ENCODE results near the gene ACBD6. TPM values are rescaled to one million over a fixed set of nuclear protein-coding genes. Genes with fewer than 3 reads are reported as not detected.

Gene ACBD6
- total RNA-seq, 1 donor from 2014 or later, result 34.4 TPM

- Histone ChIP-seq H3K4me1 (no peaks in the 10 kb centered on the region), H3K36me3 (no peaks in the 10 kb centered on the region), H3K27ac (no peak overlapping the region), H3K9me3 (no peaks in the 10 kb centered on the region), H3K4me3 (no peak overlapping the region), H3K27me3 (no peaks in the 10 kb centered on the region)
- DNase-seq (ENCODE audit: extremely low spot score in 2 of 2), result no peak
- intact Hi-C loops (cut with DNase I), result no loop called here
- TF ChIP-seq POLR2AphosphoS5 (IDR thresholded peaks at IDR 0.05; ENCODE audit: insufficient read depth in 1 of 2, low read depth in 1 of 2) (no peak), CTCF (IDR thresholded peaks at IDR 0.05) (no peak), POLR2A (IDR thresholded peaks at IDR 0.05) (no peak)
Measured at GRCh38 chr1:180243517-180244221, 258.7 kb downstream of the ACBD6 start.

- intact Hi-C loops (cut with DNase I), result no loop called here
Measured at GRCh38 chr1:180241716-180242544, 260.4 kb downstream of the ACBD6 start.

GRCh38 chr1:180239145-180240096, 263.0 kb downstream of the ACBD6 start:
- intact Hi-C loops (cut with DNase I), result no loop called here
- H3K4me1 ChIP-seq, result peaks cover 16% of the 10 kb centered on the region
- H3K27me3 ChIP-seq, result peaks cover 19% of the 10 kb centered on the region
- no peak for DNase-seq (ENCODE audit: extremely low spot score in 2 of 2)
- H3K4me3 ChIP-seq, result no peak overlapping the region
- H3K36me3 ChIP-seq, result no peaks in the 10 kb centered on the region
- no peak overlapping the region for H3K27ac ChIP-seq
- H3K9me3 ChIP-seq, result no peaks in the 10 kb centered on the region
- TF ChIP-seq POLR2A (IDR thresholded peaks at IDR 0.05), result no peak
- no peak for TF ChIP-seq CTCF (IDR thresholded peaks at IDR 0.05)
- TF ChIP-seq POLR2AphosphoS5 (IDR thresholded peaks at IDR 0.05; ENCODE audit: insufficient read depth in 1 of 2, low read depth in 1 of 2), result no peak

More at GRCh38 chr1:180241716-180242544, 260.4 kb downstream of the ACBD6 start:
- Histone ChIP-seq H3K27me3 (peaks cover 3% of the 10 kb centered on the region), H3K9me3 (no peaks in the 10 kb centered on the region), H3K27ac (no peak overlapping the region), H3K36me3 (no peaks in the 10 kb centered on the region), H3K4me3 (no peak overlapping the region), H3K4me1 (no peaks in the 10 kb centered on the region)
- DNase-seq (ENCODE audit: extremely low spot score in 2 of 2), result no peak
- no peak for TF ChIP-seq POLR2AphosphoS5 (IDR thresholded peaks at IDR 0.05; ENCODE audit: insufficient read depth in 1 of 2, low read depth in 1 of 2)
- no peak for TF ChIP-seq POLR2A (IDR thresholded peaks at IDR 0.05)
- no peak for TF ChIP-seq CTCF (IDR thresholded peaks at IDR 0.05)

GRCh38 chr1:180238675-180239074, 263.7 kb downstream of the ACBD6 start:
- TF ChIP-seq CTCF (IDR thresholded peaks at IDR 0.05), result no peak
- TF ChIP-seq POLR2AphosphoS5 (IDR thresholded peaks at IDR 0.05; ENCODE audit: insufficient read depth in 1 of 2, low read depth in 1 of 2), result no peak
- no peak for TF ChIP-seq POLR2A (IDR thresholded peaks at IDR 0.05)
- Histone ChIP-seq H3K4me3 (no peak overlapping the region), H3K4me1 (peaks cover 23% of the 10 kb centered on the region), H3K9me3 (no peaks in the 10 kb centered on the region), H3K27me3 (peaks cover 24% of the 10 kb centered on the region), H3K36me3 (no peaks in the 10 kb centered on the region), H3K27ac (no peak overlapping the region)
- no peak for DNase-seq (ENCODE audit: extremely low spot score in 2 of 2)
- intact Hi-C loops (cut with DNase I), result no loop called here

Small RNA genes within 50 kb of the gene (microRNA-seq; reads per million reads assigned to microRNA genes)
- gene MIR3121 (ENCODE audit: borderline number of aligned reads, borderline replicate concordance), result not detected

Small RNA genes within 50 kb of the gene (small RNA-seq; reads per million reads assigned to genes)
- gene MIR3121 (not detected), gene RF00019 (not detected)

Other genes with a start within 250 kb of the ACBD6 start
- not detected for gene OVAAL, start 56.4 kb upstream of the ACBD6 start, total RNA-seq
- 12.0 TPM for gene XPR1, start 129.4 kb upstream of the ACBD6 start, total RNA-seq

Measured in vagina (tissue), 2 donors.